Embryonic facial prominence (tissue), 1 donor: ENCODE data around the gene SPG11.
"Not testable (repeated sequence)": the region's sequence is repeated elsewhere in the genome, so short reads cannot be mapped to it uniquely, and the experiment has no call there.

Source experiments
- DNase-seq: peaks from one replicate; pipeline ENCODE4 v3.0.0-alpha.2; 2016; ENCODE audit errors: extremely low spot score

Gene SPG11, protein sequence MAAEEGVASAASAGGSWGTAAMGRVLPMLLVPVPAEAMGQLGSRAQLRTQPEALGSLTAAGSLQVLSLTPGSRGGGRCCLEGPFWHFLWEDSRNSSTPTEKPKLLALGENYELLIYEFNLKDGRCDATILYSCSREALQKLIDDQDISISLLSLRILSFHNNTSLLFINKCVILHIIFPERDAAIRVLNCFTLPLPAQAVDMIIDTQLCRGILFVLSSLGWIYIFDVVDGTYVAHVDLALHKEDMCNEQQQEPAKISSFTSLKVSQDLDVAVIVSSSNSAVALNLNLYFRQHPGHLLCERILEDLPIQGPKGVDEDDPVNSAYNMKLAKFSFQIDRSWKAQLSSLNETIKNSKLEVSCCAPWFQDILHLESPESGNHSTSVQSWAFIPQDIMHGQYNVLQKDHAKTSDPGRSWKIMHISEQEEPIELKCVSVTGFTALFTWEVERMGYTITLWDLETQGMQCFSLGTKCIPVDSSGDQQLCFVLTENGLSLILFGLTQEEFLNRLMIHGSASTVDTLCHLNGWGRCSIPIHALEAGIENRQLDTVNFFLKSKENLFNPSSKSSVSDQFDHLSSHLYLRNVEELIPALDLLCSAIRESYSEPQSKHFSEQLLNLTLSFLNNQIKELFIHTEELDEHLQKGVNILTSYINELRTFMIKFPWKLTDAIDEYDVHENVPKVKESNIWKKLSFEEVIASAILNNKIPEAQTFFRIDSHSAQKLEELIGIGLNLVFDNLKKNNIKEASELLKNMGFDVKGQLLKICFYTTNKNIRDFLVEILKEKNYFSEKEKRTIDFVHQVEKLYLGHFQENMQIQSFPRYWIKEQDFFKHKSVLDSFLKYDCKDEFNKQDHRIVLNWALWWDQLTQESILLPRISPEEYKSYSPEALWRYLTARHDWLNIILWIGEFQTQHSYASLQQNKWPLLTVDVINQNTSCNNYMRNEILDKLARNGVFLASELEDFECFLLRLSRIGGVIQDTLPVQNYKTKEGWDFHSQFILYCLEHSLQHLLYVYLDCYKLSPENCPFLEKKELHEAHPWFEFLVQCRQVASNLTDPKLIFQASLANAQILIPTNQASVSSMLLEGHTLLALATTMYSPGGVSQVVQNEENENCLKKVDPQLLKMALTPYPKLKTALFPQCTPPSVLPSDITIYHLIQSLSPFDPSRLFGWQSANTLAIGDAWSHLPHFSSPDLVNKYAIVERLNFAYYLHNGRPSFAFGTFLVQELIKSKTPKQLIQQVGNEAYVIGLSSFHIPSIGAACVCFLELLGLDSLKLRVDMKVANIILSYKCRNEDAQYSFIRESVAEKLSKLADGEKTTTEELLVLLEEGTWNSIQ (N-terminal part only)

DNA sequence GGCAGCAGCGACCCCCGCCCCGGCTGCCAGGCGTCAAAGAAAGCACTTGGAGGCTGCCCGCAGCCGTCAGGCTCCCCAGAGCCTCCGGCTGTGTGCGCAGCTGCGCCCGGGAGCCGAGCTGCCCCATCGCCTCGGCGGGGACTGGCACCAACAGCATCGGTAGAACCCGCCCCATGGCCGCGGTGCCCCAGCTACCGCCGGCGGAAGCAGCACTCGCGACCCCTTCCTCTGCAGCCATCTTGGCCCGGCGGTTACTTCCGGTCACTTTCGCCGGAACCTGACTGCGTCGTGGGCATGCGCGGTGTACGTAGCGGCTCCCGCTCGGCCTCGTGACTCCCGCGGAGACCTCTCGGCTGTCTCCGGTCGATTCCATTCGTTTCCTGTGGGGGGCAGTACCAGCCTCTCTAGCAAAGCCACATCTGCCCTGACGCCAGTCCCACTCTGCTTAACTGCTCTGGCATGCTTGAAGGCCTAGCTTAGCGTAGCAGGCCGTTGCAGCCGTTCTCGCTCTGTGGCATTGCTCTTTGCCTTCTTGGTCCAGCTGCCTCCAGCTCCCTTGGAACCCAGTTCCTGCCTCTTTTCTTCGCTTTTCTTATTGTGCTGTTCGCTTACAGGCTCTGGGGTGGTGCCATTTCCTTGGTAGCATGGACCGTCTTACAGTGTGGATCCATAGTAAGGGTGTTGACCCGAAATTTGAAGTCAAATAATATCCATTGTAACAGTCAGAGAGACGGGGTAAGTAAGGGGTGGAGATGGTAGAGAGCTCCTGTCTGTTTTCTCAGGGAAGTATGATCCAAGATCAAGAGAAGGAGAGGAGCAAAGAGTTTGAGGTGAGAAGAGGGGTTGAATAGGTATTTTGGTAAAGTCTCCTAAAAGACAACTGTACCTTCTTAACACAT lies at the start of gene SPG11:
SPG11 (minus strand) TSS at position 253 of the 899 bp plus-strand sequence; CDS start at position 238, 15 bp downstream.
- DNase-seq: peak; percentile 90

DNA sequence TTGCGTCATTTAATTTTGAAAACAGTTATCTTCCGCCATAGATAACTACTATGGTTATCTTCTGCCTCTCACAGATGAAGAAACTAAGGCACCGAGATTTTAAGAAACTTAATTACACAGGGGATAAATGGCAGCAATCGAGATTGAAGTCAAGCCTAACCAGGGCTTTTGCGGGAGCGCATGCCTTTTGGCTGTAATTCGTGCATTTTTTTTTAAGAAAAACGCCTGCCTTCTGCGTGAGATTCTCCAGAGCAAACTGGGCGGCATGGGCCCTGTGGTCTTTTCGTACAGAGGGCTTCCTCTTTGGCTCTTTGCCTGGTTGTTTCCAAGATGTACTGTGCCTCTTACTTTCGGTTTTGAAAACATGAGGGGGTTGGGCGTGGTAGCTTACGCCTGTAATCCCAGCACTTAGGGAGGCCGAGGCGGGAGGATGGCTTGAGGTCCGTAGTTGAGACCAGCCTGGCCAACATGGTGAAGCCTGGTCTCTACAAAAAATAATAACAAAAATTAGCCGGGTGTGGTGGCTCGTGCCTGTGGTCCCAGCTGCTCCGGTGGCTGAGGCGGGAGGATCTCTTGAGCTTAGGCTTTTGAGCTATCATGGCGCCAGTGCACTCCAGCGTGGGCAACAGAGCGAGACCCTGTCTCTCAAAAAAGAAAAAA lies 49.0 kb upstream of the SPG11 start:
- no peak for DNase-seq

DNA sequence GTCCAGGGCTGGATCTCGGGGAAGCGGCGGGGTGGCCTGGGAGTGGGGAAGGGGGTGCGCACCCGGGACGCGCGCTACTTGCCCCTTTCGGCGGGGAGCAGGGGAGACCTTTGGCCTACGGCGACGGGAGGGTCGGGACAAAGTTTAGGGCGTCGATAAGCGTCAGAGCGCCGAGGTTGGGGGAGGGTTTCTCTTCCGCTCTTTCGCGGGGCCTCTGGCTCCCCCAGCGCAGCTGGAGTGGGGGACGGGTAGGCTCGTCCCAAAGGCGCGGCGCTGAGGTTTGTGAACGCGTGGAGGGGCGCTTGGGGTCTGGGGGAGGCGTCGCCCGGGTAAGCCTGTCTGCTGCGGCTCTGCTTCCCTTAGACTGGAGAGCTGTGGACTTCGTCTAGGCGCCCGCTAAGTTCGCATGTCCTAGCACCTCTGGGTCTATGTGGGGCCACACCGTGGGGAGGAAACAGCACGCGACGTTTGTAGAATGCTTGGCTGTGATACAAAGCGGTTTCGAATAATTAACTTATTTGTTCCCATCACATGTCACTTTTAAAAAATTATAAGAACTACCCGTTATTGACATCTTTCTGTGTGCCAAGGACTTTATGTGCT lies 48.4 kb upstream of the SPG11 start:
- no peak for DNase-seq

DNA sequence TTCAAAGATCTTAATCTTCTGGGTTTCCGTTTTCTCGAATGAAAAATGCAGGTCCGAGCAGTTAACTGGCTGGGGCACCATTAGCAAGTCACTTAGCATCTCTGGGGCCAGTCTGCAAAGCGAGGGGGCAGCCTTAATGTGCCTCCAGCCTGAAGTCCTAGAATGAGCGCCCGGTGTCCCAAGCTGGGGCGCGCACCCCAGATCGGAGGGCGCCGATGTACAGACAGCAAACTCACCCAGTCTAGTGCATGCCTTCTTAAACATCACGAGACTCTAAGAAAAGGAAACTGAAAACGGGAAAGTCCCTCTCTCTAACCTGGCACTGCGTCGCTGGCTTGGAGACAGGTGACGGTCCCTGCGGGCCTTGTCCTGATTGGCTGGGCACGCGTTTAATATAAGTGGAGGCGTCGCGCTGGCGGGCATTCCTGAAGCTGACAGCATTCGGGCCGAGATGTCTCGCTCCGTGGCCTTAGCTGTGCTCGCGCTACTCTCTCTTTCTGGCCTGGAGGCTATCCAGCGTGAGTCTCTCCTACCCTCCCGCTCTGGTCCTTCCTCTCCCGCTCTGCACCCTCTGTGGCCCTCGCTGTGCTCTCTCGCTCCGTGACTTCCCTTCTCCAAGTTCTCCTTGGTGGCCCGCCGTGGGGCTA lies 47.8 kb upstream of the SPG11 start, which contains the start of the genes B2M and PATL2:
B2M (plus strand) TSS at position 422 of the 647 bp plus-strand sequence; CDS start at position 452, 30 bp downstream.
PATL2 (minus strand) TSS at position 228 of the 647 bp plus-strand sequence. CDS start 34,833 bp downstream, outside the sequence.
- DNase-seq: peak; percentile 91

GRCh38 chr15:44710236-44711095 lies 47.0 kb upstream of the SPG11 start:
- DNase-seq: no peak

- DNase-seq: no peak
These were observed 43.6 kb upstream of the SPG11 start for GRCh38 chr15:44706946-44707636.

DNA sequence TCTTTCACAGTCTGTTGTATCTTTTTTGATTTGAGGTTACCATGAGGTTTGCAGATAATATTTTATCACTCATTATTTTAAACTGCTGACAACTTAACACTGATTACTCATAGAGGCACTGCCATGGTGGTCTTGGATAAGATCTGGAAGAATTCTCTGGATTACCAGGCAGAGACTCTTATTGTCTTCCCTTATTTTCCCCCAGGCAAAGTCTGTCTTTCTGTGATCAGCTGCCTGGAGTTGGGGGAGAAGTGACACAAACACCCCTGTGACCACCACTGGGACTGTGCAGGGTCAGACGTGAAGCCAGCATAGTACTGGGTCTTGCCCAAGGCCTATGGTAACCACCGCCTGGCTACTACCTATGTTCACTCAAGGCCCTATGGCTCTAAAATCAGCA lies 42.9 kb upstream of the SPG11 start:
- DNase-seq: no peak

- no peak for DNase-seq
These were observed 42.5 kb upstream of the SPG11 start for GRCh38 chr15:44705986-44706385.

- DNase-seq: not testable (repeated sequence)
These were observed 37.2 kb upstream of the SPG11 start for GRCh38 chr15:44700676-44701075.

DNA sequence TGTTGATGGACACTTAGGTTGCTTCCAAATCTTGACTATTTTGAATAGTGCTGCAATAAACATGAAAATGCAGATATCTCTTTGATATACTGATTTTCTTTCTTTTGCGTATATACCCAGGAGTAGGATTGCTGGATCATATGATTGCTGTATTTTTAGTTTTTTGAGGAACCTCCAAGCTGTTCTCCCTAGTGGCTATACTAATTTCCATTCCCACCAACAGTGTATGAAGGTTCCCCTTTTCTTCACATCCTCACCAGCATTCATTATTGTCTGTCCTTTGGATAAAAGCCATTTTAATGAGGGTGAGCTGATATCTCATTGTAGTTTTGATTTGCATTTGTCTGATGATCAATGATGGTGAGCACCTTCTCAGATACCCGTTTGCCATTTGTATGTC lies 35.2 kb upstream of the SPG11 start:
- no peak for DNase-seq

DNA sequence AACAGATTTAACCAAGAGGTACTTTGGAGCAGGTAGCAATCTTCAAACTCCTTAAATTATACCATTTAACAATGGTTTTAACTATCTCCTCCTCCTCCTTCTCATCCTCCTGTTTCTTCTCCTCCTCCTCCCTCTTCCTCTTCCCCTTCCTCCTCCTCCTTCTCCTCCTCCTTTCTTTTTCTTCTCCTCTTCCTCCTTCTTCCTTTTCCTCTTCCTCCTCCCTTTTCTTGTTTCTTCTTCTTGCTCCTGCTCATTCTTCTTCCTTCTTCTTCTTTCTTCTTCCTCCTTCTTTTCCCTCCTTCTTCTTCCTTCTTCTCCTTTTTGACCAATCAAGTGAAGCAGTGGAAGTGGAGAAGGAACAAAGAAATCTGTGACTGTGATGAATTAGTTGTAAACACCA lies 33.6 kb upstream of the SPG11 start:
- DNase-seq: no peak

- no peak for DNase-seq
These were observed 31.8 kb upstream of the SPG11 start for GRCh38 chr15:44695294-44695693.

- DNase-seq: no peak
These were observed 31.0 kb upstream of the SPG11 start for GRCh38 chr15:44694416-44694815.

GRCh38 chr15:44692659-44693058 lies 29.2 kb upstream of the SPG11 start:
- DNase-seq: no peak

- not testable (repeated sequence) for DNase-seq
These were observed 26.8 kb upstream of the SPG11 start for GRCh38 chr15:44690245-44690644.

- not testable (repeated sequence) for DNase-seq
These were observed 25.9 kb upstream of the SPG11 start for GRCh38 chr15:44689318-44689717.
